PFSK-1 (cell line): Measurements from ENCODE around the gene NFE2L2.

Source experiments
- FOXP2 ChIP-seq: optimal IDR thresholded peaks from 2 replicates; pipeline ENCODE3; 2011; ENCODE audit warnings: borderline replicate concordance, control low read depth, inconsistent platforms; ENCODE audit not compliant: insufficient read depth; ENCODE audit errors: extremely low read length, extremely low read depth
- POLR2AphosphoS5 ChIP-seq: IDR thresholded peaks from 2 replicates; pipeline ENCODE4 v1.6.1; 2012; ENCODE audit warnings: low read depth, mild to moderate bottlenecking, control low read depth, low read length, moderate library complexity
- REST ChIP-seq, 2 experiments: IDR thresholded peaks; 2 replicates each; pipeline versions ENCODE4 v1.6.1 to v1.8.0; 2011 to 2012; ENCODE audit warnings: low read depth in 2 of 2, low read length in 2 of 2, control low read depth in 1 of 2, inconsistent platforms in 1 of 2, mild to moderate bottlenecking in 1 of 2, moderate library complexity in 1 of 2; ENCODE audit not compliant: insufficient read depth in 1 of 2
- SIN3A ChIP-seq: IDR thresholded peaks from 2 replicates; pipeline ENCODE4 v1.6.1; 2012; ENCODE audit warnings: mild to moderate bottlenecking, low read length, moderate library complexity, borderline replicate concordance; ENCODE audit not compliant: insufficient read depth
- TAF1 ChIP-seq: IDR thresholded peaks from 2 replicates; pipeline ENCODE4 v1.6.1; 2012; ENCODE audit warnings: low read length, control low read depth, borderline replicate concordance; ENCODE audit not compliant: insufficient read depth

Gene NFE2L2

GRCh38 chr2:177211169-177211568, 53.4 kb downstream of the NFE2L2 start:
- TF ChIP-seq REST (IDR thresholded peaks at IDR 0.05; ENCODE audit: insufficient read depth in 1 of 2, low read depth in 2 of 2, low read length in 2 of 2) (no peak), FOXP2 (no peak), TAF1 (no peak), POLR2AphosphoS5 (no peak), SIN3A (no peak)

GRCh38 chr2:177207101-177207500, 57.4 kb downstream of the NFE2L2 start:
- no peak for TF ChIP-seq FOXP2
- TF ChIP-seq SIN3A = no peak
- no peak for TF ChIP-seq POLR2AphosphoS5
- TF ChIP-seq REST (IDR thresholded peaks at IDR 0.05; ENCODE audit: insufficient read depth in 1 of 2, low read depth in 2 of 2, low read length in 2 of 2) = no peak
- no peak for TF ChIP-seq TAF1

GRCh38 chr2:177204417-177204816, 60.1 kb downstream of the NFE2L2 start:
- TF ChIP-seq POLR2AphosphoS5 (no peak), REST (IDR thresholded peaks at IDR 0.05; ENCODE audit: insufficient read depth in 1 of 2, low read depth in 2 of 2, low read length in 2 of 2) (no peak), FOXP2 (no peak), TAF1 (no peak), SIN3A (no peak)

- TF ChIP-seq FOXP2 (no peak), SIN3A (no peak), POLR2AphosphoS5 (no peak), TAF1 (no peak), REST (IDR thresholded peaks at IDR 0.05; ENCODE audit: insufficient read depth in 1 of 2, low read depth in 2 of 2, low read length in 2 of 2) (no peak)
Observed at GRCh38 chr2:177201919-177202346, 62.6 kb downstream of the NFE2L2 start.

GRCh38 chr2:177195194-177195593, 69.3 kb downstream of the NFE2L2 start:
- TF ChIP-seq TAF1 = no peak
- TF ChIP-seq REST (IDR thresholded peaks at IDR 0.05; ENCODE audit: insufficient read depth in 1 of 2, low read depth in 2 of 2, low read length in 2 of 2) = no peak
- TF ChIP-seq FOXP2 = no peak
- TF ChIP-seq POLR2AphosphoS5 = no peak
- TF ChIP-seq SIN3A = no peak
